GM12874 (cell line): Measurements from ENCODE around the gene PHF13.

Experiments used
- TF ChIP-seq, protein P1 (sequence below): IDR thresholded peaks from 2 replicates; pipeline ENCODE4 v1.5.1; 2011; ENCODE audit warnings: low read depth, mild to moderate bottlenecking, control low read depth, low read length, moderate library complexity; ENCODE audit not compliant: insufficient read depth

Gene PHF13

DNA sequence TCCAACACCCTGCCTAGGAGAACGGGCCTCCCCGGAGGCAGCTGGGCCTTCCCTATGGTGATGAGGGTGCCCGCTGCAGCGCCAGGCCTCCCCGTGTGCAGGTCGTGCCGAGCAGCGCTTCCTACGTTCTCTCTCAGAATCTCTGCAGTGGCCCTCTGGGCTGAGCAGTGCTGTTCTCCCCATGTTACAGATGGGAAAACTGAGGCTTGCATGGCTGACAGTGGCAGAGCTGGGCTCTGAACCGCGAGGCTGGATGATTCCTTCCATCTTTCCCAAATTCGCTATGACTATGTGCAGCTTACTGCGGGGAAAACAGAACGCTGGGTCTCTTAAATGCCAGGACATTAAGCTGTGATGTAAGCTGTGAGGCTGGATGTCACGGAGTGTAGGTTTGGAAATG lies 19.7 kb upstream of the PHF13 start:
- TF ChIP-seq, protein P1, sequence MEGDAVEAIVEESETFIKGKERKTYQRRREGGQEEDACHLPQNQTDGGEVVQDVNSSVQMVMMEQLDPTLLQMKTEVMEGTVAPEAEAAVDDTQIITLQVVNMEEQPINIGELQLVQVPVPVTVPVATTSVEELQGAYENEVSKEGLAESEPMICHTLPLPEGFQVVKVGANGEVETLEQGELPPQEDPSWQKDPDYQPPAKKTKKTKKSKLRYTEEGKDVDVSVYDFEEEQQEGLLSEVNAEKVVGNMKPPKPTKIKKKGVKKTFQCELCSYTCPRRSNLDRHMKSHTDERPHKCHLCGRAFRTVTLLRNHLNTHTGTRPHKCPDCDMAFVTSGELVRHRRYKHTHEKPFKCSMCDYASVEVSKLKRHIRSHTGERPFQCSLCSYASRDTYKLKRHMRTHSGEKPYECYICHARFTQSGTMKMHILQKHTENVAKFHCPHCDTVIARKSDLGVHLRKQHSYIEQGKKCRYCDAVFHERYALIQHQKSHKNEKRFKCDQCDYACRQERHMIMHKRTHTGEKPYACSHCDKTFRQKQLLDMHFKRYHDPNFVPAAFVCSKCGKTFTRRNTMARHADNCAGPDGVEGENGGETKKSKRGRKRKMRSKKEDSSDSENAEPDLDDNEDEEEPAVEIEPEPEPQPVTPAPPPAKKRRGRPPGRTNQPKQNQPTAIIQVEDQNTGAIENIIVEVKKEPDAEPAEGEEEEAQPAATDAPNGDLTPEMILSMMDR = no peak

GRCh38 chr1:6594977-6595740 lies 18.4 kb upstream of the PHF13 start:
- TF ChIP-seq, protein P1 = no peak

- TF ChIP-seq, protein P1 = no peak
Measured at GRCh38 chr1:6596351-6596750, 17.2 kb upstream of the PHF13 start.

DNA sequence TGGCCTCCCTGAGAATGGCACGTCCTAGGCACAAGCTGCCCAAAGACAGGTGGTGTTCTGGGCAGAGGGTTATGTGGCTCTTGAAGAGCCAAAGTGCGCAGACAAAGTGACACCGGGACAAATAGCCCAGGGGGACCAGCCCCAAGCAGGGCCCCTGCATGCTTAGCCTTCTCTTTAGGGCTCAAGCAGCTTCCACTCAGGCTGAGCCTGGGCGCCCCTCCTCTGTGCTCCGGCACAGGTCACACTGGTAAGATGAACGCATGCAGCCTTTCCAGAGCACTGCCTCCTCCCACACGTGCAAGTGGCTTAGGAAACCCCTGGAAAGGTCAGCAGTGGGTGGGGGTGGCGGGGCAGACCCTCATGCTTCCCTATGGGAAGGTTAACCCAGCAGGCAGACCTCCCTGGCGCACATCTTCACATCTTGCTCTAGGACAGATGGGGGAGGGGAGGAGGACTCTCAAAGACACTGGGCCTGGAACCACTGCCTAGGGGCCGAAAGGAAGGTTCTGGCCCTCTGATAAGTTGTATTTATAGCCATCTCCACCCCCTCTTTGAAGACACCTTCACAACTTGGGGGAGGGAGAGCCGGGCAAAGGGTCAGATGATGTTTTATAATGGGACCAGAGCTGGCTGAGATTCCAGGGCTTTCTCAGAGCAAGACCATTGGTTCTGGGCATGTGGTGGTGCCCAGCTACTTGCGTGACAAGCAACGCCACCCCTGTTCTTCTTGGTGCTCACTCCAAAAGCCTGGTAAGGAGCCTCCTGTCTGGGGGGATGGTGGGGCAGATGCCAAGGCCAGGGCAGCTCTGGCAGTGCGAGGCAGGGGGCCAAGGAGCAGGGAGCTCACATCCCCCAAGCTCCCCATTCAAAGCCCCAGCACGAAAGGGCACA lies 16.4 kb upstream of the PHF13 start:
- TF ChIP-seq, protein P1 = no peak

DNA sequence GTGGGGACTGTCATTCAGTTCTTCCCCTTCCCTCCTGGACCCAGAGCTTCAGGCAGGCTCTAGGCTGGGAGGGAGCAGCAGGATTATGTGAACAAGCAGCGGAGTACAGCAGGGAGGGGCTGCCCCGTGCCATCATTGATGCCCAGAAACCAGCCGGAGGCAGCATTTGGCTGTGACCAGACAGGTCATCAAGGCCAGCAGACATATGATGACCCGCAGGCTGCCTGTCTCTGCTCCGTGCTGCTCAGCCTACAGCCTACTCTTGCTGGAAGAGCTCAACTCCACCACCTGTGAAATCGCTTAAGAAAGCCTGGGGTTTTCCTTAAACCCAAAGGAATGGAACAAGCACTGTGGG lies 15.8 kb upstream of the PHF13 start:
- TF ChIP-seq, protein P1 = no peak

GRCh38 chr1:6599141-6599975 lies 14.2 kb upstream of the PHF13 start:
- TF ChIP-seq, protein P1 = no peak

DNA sequence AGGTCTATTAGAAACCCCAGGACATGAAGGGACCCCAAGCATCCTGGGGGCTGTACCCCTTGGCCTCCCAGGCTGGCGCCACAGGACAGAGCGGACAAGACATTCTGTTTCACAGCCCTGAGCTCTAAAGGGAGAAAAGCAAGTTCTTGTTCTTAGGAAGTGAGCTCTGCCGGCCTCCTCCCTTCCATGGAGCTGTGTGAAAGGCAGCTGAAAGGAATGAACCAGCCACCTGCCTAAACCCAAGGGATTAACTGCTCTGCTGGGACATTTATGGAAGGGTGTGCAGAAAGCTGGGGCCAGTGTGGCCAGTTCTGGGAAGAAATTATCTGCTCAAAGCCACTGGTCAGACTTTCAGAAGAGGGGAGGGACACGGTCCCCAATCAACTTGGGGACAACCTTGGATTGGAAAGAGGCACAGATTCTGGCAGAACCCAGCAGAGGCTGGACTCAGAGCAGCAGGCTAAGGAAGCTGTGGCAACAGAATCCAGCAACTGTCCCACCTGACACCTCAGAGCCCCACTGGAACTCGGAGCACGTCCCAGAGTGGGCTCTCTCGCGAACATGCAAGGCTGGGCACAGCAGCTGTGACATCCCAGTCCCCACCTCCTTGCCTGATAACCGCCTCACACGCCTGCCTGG lies 13.0 kb upstream of the PHF13 start:
- TF ChIP-seq, protein P1 = no peak
